RPMI8226 (cell line): Measurements from ENCODE around the gene MCM10.

Source experiments
- DNase-seq: peaks from one replicate; pipeline ENCODE4 v3.0.0-alpha.2; 2015

Gene MCM10

DNA sequence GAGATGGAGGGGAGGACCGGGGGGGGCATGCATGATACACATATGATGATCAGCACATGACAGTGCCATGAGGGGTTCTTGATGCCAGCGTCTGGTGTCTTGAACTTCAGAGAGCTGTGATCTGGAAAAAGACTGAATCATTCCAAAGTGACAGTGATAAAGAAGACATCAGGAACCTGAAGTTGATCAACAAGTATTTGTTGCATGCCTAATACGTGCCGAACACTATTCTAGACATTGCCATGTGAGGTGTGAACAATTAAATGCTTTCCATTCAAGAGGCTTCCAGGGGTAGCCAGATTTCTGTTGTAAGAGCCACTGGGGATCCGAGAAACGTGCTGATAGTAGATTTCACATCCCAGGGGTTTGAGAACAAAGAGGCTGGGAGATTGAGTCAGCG, 6.2 kb downstream of the MCM10 start:
- DNase-seq = no peak

- no peak for DNase-seq
Measured at GRCh38 chr10:13168781-13169180, 7.4 kb downstream of the MCM10 start.

GRCh38 chr10:13173616-13174015, 12.3 kb downstream of the MCM10 start:
- DNase-seq = no peak

- DNase-seq = no peak
Measured at GRCh38 chr10:13180788-13181187, 19.4 kb downstream of the MCM10 start.

DNA sequence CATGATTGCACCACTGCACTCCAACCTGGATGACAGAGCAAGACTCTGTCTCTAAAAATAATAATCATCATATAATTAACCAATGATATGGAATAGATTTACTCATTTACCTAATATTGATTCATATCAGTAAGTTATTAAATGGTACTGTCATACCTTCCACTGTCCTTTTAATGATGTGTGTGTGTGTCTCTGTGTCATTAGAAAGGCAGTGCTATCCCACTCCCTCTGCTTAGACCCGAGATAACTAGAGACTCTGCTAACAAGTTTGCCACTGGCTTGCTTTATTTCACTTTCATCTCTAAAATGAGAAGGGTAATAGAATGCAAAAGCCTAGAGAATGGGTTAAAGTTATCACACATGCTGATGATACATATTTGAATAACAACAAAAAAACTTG, 21.1 kb downstream of the MCM10 start:
- no peak for DNase-seq

- DNase-seq = no peak
Measured at GRCh38 chr10:13183625-13184024, 22.3 kb downstream of the MCM10 start.

GRCh38 chr10:13184276-13184675, 22.9 kb downstream of the MCM10 start:
- no peak for DNase-seq

GRCh38 chr10:13184730-13185514, 23.6 kb downstream of the MCM10 start:
- no peak for DNase-seq

DNA sequence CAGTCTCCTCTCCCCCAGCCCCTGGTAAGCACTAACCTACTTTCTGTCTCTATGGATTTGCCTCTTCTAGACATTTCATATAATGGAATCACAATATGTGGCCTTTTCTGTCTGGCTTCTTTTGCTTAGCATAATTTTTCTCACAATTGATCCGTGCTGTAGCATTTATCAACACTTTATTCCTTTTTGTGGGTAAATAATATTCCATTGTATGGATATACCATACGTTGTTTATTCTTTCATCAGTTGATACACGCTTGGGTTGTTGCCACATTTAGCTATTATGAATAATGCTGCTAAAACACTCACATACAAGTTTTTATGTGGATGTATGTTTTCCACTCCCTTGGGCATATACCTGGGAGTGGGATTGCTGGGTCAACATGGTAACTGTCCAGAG, 25.8 kb downstream of the MCM10 start:
- no peak for DNase-seq

GRCh38 chr10:13188593-13188992, 27.2 kb downstream of the MCM10 start:
- no peak for DNase-seq

- DNase-seq = no peak
Measured at GRCh38 chr10:13189961-13190360, 28.6 kb downstream of the MCM10 start.

GRCh38 chr10:13190816-13191215, 29.5 kb downstream of the MCM10 start:
- DNase-seq = no peak

GRCh38 chr10:13191362-13191761, 30.0 kb downstream of the MCM10 start:
- DNase-seq = no peak

- DNase-seq = no peak
Measured at GRCh38 chr10:13193637-13194036, 32.3 kb downstream of the MCM10 start.

DNA sequence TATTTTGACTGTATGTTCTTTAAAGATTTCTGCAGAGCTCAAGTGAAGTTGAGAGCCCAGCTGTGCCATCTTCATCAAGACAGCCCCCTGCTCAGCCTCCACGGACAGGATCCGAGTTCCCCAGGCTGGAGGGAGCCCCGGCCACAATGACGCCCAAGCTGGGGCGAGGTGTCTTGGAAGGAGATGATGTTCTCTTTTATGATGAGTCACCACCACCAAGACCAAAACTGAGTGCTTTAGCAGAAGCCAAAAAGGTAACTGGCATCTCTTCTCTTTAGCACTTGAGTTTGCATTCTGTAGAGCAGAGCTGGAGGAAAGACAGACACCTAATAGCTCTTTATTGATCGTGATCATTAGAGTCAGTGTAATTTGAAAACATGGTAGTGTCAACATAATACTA, 33.7 kb downstream of the MCM10 start:
- DNase-seq = no peak

- no peak for DNase-seq
Measured at GRCh38 chr10:13201132-13201531, 39.8 kb downstream of the MCM10 start.

DNA sequence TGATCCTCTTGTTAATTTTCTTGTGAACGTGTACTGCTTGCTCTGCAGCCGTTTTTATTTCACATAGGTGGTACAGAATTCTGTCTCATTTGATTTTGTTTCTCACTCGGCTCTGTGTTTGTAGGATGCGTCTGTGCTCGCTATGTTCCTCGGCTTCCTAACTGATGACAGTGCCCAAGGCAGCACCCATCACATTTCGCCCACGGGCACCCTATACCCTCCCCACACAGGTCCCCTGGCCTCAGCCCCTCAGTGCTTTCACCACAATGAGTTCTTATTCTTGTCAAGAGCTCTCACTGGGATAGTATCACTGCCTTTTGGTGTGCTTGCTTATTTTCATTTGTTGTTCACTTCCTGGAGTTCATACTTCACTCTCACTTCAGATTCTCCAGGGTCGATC, 44.7 kb downstream of the MCM10 start:
- no peak for DNase-seq

DNA sequence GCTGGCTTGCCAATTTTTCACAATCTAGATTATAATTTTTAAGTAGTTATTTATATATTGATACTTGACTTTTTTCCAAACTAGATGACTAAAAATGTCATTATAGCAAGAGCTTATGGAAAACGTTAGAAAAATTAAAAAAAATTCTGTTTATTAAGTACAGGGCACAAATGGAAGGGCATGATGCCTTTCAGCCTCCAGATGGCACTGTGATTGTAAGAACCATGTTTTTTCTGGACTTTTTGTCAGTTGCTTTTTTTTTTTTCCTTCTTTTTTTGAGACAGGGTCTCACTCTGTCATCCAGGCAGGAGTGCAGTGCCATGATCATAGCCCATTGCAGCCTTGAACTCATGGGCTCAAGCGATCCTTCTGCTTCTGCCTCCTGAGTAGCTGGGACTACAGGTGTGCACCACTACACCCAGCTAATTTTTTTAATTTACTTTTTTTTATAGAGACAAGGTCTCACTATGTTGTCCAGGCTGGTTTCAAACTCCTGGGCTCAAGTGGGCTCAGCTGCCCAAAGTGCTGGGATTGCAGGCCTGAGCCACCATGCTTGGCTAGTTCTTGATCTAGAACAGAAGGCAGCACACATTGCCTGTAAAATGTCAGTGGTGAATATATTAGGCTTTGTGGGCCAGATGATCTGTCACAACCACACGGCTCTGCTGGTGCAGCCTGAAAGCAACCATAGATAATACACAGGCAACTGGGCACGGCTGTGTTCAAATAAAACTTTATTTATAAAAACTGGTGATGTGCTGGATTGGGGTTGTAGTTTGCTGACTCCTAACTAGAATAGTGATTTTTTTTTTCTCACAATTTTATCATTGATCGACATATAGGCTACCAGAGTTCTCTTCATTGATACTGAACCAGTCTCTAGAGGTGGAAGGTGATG, 45.4 kb downstream of the MCM10 start:
- no peak for DNase-seq

DNA sequence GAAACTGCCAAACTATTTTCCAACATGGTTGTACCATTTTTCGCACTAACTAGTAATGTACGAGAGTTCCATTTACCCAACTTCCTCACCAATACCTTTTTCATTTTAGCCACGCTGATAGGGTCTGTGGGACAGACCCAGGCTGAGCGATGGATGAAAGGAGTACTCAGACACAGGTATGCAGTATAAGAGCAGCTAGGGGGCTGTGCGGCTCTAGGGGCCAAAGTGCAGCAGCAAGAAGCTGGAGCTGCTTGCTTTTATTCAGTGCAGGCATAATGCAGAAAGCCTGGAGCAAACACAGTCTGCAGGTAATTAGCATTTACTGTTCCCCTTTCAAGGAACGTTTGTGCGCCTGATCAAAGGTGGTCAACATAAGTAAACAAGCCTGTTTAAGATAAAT, 51.8 kb downstream of the MCM10 start:
- no peak for DNase-seq

GRCh38 chr10:13218878-13219277, 57.5 kb downstream of the MCM10 start:
- DNase-seq = no peak

DNA sequence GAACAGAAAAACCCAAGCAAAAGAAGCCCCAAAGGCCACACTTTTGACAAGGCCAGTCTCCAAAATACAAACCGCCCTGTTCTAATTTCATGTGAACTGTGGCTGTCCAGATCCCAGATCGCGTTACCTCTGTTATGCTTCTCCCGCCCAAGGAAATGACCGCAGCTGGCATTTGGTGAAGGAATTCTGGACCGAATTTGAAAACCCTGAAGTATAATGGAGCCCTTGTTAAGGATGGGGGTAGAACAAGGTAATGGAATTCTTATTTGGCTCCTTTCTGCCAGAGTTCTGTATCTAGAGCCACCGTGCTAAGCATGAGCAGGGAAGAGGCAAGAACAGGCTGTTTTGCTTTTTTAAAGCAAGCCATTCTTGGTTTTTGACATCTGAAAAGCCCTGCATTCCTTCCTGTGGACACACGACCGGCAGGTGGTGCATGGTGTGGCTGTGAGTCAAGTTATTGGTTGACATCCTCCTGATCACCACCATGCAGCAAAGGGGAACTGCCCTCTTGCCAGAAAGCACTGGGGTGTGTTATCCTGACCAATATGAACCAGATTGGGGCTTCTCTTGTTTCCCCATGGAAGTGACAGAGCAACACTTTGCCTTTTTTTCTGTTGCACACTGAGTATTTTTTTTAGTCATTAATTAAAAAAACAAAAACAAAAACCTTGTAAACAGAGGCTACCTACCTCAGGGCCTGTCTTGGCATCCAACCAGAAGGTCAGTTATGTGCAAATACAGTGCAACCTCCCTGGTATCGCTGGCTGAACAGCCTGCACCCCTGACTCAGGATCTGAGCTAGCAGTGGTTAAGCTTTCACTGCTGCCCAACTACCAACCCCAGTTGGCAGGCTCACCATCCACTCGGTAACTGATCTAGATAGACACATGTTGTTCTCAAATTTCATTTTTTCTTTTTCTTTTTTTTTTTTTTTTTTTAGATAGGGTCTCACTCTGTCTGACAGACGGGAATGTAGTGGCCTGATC, 58.6 kb downstream of the MCM10 start:
- DNase-seq = peak; percentile 75

- DNase-seq = peak; percentile 37
Measured at GRCh38 chr10:13221572-13221971, 60.2 kb downstream of the MCM10 start.

GRCh38 chr10:13222151-13222550, 60.8 kb downstream of the MCM10 start:
- DNase-seq = no peak
